Stimulated activated CD8-positive, alpha-beta memory T cell treated with anti-CD3 and anti-CD28 coated beads, Interleukin-4, amount 100 ng/mL, for 24 hours (primary cell): ENCODE results near the gene PLA2G6.

Source experiments
- DNase-seq: peaks from one replicate; pipeline ENCODE4 v3.0.0-alpha.2; 2020; ENCODE audit warnings: low read depth

Gene PLA2G6

DNA sequence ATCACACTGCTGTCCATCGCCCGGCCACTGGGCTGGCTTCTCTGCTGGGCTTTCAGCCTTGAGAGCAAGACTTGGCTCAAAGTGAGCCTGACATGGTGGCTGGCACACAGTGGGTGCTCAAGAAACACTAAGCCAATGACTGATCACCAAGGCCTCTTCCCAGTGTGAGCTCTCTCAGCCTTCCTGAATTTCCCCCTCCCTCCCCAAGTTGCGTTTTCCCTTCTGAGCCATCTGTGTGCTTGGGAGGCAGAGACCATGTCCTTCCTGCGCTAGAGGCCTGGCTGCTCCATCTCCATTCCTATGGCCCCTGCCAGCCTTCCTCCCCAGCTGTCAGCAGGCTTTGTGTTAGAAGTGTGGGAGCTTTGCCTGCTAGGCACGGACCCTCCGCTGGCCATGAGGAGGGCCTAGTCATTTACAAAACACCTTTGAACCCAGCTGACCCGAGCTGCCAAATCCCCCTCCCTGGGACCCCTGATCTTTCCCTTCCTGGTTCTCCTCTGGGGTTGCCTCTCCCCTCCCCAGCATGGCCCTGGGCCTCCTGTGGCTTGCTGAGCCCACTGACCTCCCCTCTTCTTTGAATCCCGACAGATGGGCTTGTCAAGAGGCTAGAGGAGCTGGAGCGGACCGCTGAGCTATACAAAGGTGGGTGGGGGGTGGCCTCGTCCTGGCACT, 111.2 kb downstream of the PLA2G6 start:
- no peak for DNase-seq

DNA sequence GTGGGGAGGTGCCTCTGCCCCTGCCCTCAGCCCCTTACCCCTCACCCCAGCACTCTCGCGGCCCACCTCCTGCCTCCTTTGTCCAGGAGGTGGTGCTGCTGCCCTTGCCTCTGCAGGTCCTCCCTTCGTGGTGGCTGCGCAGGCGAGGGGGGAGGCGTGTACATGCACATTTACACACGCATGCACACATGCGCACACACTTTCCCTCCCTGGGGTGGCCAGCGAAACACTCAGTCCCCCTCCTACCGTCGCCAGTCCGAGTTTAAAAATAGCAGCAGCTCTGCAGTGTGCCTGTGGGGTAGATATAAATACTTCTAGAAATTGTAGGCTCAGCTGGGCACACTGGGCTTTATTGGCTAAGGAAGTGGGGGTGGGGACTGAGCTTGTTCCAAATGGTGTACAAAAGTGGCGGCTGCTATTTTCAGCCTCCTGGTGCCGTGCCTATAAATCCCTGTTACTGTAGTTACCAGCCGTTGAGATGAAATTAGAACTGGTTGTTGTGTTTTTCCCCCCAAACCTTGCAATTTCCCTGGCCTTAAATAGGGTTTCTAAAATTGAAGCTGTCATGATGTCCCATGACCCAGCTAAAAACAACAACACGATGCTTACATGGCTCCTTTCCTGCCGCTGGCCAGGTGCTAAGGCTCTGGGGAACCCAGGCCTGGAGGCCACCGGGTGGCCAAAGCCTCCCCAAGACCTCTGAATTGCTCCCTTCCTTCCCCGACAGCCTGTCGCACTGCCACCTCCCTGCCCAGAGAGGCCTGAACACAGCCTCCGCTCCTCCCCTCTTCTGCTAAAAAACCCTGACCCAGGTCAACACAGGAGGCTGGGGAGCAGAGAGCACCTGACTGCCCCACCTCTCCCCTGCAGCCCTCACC, 112.0 kb downstream of the PLA2G6 start:
- DNase-seq = no peak

DNA sequence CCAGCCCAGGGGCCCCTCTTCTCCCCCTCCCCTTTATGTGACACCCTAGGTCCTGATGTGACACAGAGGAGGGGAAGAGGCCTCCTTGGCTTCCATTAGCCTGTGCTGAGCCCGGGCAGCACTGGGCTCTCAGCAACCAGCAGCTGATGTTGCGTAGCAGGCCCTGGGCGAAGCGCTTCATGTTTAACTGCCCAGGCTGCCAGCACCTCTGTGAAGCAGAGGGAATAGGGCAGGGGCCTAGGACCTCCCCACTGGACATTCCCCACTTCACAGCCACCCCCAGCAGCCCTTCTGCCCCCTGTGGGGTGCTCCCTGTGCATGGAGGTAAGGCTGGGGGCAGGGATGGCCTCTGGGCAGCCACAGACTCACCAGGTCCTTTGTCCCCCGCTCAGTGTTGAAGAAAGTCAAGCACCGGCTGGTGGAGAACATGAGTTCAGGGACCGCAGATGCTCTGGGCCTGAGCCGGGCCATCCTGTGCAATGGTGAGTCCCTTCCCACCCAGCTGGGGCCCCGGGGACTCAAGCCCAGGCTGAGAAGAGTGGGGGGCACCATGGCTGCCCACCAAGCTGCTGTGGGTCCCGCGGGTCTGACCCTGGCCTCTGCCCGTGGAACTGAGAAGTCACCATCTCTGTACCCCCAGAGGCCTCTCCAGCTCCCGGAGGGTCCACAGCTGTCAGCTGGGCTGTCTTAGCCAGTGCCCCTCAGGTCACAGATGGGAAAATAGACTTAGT, 112.8 kb downstream of the PLA2G6 start:
- no peak for DNase-seq

DNA sequence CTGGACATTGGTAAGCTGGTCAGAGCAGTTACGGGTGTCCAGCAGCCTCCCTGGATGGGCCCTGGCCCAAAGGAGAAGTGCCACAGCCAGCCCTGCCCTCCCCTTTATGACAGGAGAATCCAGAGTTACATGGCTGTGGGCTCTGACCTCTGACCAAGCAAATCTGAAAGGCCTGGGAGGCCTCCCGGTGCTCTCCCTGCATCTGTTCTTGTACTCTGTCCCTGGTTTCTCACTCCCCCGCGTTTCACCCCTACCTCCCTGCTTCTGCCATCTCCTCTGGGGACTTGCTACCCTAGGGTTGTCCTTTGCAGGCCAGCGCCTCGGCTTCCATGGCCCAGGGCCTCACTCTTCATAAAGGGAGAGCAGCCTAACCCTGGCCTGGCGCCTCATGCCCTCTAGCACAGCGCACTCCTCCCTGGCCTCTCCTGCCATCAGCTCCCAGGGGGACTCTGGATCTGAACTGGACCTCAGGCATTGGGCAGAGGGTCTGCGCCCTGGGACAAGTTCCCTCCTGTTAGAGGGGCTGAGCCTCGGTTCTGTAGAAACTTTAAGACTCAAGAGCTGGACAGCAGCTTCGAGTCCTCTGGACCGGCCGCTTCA, 113.8 kb downstream of the PLA2G6 start:
- DNase-seq = no peak

DNA sequence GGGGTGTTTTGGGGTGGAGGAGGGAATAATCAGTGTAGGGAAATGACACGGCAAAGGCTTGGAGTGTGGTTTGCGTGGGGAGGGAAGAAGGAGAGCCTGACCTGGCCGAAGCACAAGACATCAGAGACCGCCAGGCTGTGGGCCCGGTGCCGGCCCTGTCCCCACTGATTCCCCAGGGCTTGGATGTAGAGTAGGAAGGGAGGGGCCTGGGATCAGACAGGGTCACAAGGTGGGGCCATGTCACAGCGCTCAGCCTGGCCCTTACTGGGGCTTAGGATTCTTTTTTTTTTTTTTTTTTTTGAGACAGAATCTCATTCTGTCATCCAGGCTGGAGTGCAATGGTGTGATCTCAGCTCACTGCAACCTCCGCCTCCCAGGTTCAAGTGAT, 114.6 kb downstream of the PLA2G6 start:
- no peak for DNase-seq

DNA sequence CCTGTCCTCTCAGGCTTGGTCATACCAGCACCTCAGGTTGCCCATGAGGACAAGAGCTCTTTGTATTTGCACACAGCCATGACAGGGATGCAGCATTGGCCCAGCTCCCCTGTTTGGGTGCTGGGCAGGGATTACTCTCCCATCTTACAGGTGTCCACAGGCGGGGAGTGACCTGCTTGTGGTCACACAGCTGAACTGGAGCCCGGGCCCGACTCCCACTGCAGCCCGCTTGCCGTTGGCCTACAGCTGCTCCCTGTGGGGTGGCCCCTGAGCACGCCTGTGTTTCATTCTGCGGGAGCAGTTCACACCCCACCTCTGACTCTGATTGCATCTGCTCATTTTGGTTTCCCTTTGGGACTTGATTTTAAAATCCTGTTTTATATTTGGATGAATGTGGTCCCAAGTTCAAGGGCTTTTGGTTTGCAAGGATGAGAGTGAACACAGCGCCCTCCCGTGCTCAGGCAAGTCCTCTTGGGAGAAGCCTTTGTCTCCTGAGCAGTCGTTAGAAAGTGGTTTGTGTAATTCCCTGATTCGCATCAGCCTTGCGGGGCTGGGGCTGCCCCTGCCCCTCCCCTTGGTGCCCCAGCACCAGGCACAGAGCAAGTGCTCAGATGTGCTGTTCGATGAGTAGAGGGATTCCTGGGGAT, 115.1 kb downstream of the PLA2G6 start:
- no peak for DNase-seq

DNA sequence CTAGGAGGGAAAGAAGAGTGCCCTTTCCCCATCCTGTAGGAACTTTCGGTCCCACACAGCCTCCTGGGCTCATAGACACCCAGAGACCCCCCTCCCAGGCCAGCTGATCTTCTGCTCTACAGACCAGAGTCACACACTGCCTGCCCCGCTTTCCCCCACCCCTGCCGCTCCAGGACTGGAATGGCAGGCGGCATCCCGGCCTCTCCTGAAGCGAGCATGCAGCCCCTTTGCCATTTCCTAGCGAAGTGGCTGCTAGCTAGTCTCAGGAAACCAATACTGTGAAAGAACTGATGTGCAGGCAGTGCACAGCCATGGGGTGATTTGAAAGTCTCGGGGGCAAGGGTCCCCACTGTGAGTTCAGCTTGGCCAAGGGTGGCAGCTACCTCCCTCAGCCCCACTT, 116.1 kb downstream of the PLA2G6 start:
- no peak for DNase-seq

DNA sequence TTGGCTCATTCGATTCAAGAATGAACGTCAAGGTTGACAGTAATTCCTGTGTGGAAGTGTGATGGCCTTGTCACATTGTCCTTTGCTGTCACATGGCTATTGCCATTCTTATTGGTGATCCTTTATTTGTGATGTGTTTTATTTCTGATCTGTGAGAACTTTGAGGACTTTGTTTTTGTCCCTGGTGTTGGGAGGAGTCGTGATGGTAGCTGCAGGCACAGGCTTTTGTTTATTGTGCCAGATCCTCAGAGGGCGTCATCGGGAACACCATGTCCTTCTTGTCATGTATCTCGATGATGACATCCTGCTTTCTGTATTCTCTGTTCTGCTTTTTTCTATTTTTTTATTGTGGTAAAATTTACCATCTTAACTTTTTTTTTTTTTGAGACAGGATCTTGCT, 118.8 kb downstream of the PLA2G6 start:
- no peak for DNase-seq
